Peyer's patch (tissue), 4 donors: ENCODE measurements around the gene MAP2K3. TPM values are rescaled to one million over a fixed set of nuclear protein-coding genes. Genes with fewer than 3 reads are reported as not detected.

ENCODE experiments used
- DNase-seq, 3 donors: peaks; one replicate each; pipeline ENCODE4 v3.0.0-alpha.2; 2017 to 2019
- H3K27ac ChIP-seq, 4 donors: fragments of 200-600 bp; sonication (generic); one replicate each; pipeline ENCODE4 v1.5.1; 2016 to 2019
- H3K27me3 ChIP-seq, 2 donors: fragments of 200-600 bp; sonication (generic); one replicate each; pipeline ENCODE4 v1.5.1; 2019
- H3K36me3 ChIP-seq, 3 donors: fragments of 200-600 bp; sonication (generic); one replicate each; pipeline ENCODE4 v1.5.1; 2016 to 2019
- H3K4me1 ChIP-seq, 4 donors: fragments of 200-600 bp; sonication (generic); one replicate each; pipeline ENCODE4 v1.5.1; 2016 to 2019
- H3K4me3 ChIP-seq, 4 donors: fragments of 200-600 bp; sonication (generic); 1 replicate in 3 of 4; 2 replicates in 1 of 4; pipeline ENCODE4 v1.5.1; 2016 to 2019; ENCODE audit warnings: mild to moderate bottlenecking in 1 of 4
- H3K9me3 ChIP-seq, 4 donors: fragments of 200-600 bp; sonication (generic); one replicate each; pipeline ENCODE4 v1.5.1; 2016 to 2019; ENCODE audit warnings: mild to moderate bottlenecking in 1 of 4
- CTCF ChIP-seq, 6 experiments: fragments of 450-650 bp in 4 of 6; fragments of 200-600 bp in 2 of 6; sonication (generic) in 1 of 6; IDR thresholded peaks; one replicate each; pipeline ENCODE4 v1.5.1; 2017 to 2019; ENCODE audit warnings: antibody characterized with exemption in 6 of 6, mild to moderate bottlenecking in 3 of 6, moderate library complexity in 1 of 6
- POLR2A ChIP-seq, 2 donors: fragments of 450-650 bp; IDR thresholded peaks; one replicate each; pipeline ENCODE4 v1.5.1; 2017; ENCODE audit warnings: antibody characterized with exemption in 2 of 2, mild to moderate bottlenecking in 2 of 2, moderate library complexity in 2 of 2
- total RNA-seq, 4 donors: library from RNA; depleted of rRNA; stranded (reverse); fragments of >200 nt; gene quantifications; one replicate each; pipeline ENCODE4 v1.1.0, GENCODE V29; 2016

MAP2K3 gene
- total RNA-seq, 4 donors from 2014 or later: 54.5 to 133 (median 102) TPM

DNA sequence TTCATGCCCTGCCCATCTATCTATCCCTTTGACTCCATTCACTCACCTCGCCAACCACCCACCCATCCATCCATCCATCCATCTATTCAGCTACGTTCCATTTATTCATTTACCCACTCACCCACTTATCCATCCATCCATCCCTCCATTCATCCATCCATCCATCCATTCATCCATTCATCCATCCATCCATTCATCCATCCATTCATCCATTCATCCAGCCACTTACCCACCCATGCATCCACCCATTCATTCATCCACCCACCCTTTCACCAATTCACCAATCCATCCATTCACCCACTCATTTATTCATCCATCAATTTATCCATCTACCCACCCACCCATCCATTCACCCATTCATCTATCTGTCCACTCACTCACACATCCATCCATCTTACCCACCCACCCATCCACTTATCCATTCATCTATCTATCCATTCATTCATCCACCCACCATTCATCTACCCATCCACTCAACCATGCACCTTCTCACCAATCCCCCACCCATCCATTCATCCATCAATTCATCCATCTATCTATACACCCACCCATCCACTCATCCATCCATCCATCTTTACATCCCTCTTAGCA is 72.1 kb downstream of the MAP2K3 start:
- no peak for DNase-seq
- Histone ChIP-seq H3K4me3 (no peak overlapping the region), H3K4me1 (no peaks in the 10 kb centered on the region), H3K27ac (no peak overlapping the region), H3K27me3 (no peaks in the 10 kb centered on the region), H3K9me3 (no peaks in the 10 kb centered on the region), H3K36me3 (no peaks in the 10 kb centered on the region)
- TF ChIP-seq POLR2A (IDR thresholded peaks at IDR 0.05) (no peak), CTCF (IDR thresholded peaks at IDR 0.05) (no peak)

- H3K27me3 ChIP-seq: no peaks in the 10 kb centered on the region
- H3K27ac ChIP-seq: no peak overlapping the region
- H3K36me3 ChIP-seq: no peaks in the 10 kb centered on the region
- no peaks in the 10 kb centered on the region for H3K4me1 ChIP-seq
- TF ChIP-seq POLR2A (IDR thresholded peaks at IDR 0.05) (no peak), CTCF (IDR thresholded peaks at IDR 0.05) (no peak)
- no peak overlapping the region for H3K4me3 ChIP-seq
- DNase-seq: no peak
- no peaks in the 10 kb centered on the region for H3K9me3 ChIP-seq
Observed at GRCh38 chr17:21357281-21357680, 72.8 kb downstream of the MAP2K3 start.

DNA sequence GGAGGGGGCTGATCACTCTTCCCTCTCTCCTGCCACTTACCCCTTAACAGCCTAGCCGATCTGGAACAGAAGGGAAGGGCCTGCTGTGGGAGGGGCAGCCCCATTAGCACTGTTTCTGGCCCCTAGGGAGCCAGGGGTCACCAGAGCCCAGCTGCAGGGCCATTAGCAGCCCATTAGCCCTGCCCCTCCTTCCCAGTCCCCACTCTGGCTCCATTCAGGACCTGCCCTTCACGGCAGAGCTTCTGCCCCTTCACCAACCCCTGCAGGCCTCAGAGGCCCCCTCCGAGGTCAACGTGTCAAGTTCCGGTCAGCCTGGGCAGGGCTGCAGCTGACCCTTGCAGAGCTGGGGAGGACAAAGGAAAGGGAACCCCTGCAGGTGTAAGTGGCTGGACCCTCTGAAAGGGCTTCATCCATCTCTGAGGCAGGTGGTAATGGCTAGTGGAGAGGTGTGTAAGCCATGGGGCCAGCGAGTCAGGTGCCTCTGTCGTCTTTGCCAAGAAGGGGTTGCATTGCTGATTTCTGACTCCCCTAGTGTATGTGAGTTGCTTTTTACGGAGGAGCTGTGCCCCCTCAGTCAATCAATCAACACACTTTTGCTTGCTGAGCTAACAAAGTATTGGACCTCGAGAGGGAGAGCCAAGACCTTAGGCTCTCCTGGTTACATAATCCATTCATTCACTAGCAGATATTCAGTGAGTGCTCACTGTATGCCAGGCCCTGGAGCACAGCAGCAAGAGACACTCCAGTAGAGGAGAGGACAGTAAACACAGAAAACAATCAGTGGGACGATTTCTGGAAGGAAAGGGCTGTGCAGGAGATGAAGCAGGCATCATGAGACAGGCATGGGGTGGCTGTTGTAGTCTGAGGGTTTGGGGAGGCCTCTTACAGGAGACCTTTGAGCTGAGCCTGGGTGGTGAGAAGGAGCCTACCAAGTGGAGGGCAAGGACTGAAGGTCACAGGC is 73.5 kb downstream of the MAP2K3 start:
- Histone ChIP-seq H3K4me3 (no peak overlapping the region), H3K27me3 (no peaks in the 10 kb centered on the region), H3K27ac (no peak overlapping the region), H3K9me3 (no peaks in the 10 kb centered on the region), H3K36me3 (no peaks in the 10 kb centered on the region), H3K4me1 (no peaks in the 10 kb centered on the region)
- DNase-seq: no peak
- TF ChIP-seq CTCF (IDR thresholded peaks at IDR 0.05): no peak

DNA sequence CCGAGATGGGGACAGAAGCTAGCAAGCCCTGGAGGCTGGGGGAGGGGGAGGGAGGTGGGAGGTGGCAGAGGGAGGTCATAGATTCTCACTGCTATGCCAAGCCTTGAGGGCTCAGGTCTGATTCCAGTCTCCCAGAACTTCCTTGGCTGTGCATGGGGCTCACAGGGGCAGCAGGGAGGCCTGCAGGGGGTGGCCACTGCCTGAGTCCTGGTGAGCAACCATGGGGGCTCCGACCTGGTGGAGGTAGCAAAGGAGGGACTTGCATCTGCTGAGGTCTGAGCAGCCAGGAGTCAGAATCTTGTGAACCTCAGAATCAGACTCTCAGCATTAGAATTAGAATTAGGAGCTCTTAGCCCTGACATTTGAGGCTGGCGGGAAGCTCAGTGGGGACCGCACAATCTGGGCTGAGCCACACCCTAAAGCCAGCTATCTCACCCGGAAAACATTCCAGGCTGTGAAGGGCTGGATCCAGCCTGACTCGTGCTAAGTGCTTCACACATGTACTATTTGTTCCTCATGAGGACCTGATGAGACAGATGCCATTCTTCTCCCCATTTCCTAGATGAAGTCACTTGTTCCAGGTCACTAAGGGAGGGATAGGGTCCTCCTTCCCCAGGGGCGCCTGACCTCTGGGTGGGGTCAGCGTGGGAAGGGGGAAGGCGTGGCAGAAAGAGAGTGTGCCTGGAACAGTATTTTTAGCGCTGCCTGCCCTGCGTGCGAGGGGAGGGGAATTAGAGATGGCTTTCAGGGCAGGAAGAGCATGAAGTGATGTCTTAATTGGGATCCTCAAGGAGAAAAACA is 74.4 kb downstream of the MAP2K3 start:
- H3K27ac ChIP-seq: no peak overlapping the region
- H3K4me1 ChIP-seq: no peaks in the 10 kb centered on the region
- H3K9me3 ChIP-seq: no peaks in the 10 kb centered on the region
- no peak overlapping the region for H3K4me3 ChIP-seq
- no peaks in the 10 kb centered on the region for H3K27me3 ChIP-seq
- no peak for TF ChIP-seq CTCF (IDR thresholded peaks at IDR 0.05)
- TF ChIP-seq POLR2A (IDR thresholded peaks at IDR 0.05): no peak
- no peaks in the 10 kb centered on the region for H3K36me3 ChIP-seq
- no peak for DNase-seq

GRCh38 chr17:21359483-21359840 is 75.0 kb downstream of the MAP2K3 start:
- no peaks in the 10 kb centered on the region for H3K36me3 ChIP-seq
- H3K9me3 ChIP-seq: no peaks in the 10 kb centered on the region
- no peak overlapping the region for H3K4me3 ChIP-seq
- no peaks in the 10 kb centered on the region for H3K27me3 ChIP-seq
- no peak for DNase-seq
- H3K27ac ChIP-seq: no peak overlapping the region
- TF ChIP-seq POLR2A (IDR thresholded peaks at IDR 0.05) (no peak), CTCF (IDR thresholded peaks at IDR 0.05) (no peak)
- H3K4me1 ChIP-seq: no peaks in the 10 kb centered on the region
